Epidermal melanocyte (primary cell): ENCODE measurements around the gene SYMPK.
A peak's percentile ranks its signal among the peaks of the same experiment; 100 is the strongest.

Experiments used
- DNase-seq: peaks from one replicate; pipeline ENCODE4 v3.0.0; 2011; ENCODE audit warnings: low spot score; ENCODE audit not compliant: insufficient read length

SYMPK gene

DNA sequence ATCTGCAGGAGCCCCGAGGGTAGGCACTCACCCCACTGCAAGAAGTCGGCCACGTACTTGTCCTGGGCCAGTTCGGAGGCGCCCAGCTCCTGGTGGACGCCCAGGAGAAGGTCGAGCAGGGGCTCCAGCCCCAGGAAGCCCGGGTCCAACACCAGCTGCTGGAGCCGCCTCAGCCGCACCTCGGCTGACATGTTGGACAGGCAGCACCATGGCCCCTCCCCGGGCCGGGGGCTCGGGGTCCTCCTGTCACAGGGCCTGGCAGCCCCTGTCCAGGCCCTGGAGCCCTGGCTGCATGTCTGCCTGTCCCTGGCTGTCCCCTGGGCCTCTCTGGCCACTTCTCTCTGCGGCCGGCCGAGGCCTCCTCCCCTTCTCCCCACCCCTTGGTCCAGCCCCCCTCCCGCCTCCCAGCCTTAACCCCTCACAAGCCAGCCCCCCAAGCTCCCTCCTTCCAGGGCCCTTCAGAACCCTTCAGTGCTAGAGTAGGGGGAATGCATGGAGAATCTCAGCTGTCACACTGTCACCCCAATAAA is 80.7 kb downstream of the SYMPK start, which contains the start of gene DMPK:
Gene DMPK, minus strand, starts transcription at position 329 of the 530 bp plus-strand sequence. Its CDS starts 138 bp downstream, at position 191.
- DNase-seq, result no peak

- DNase-seq, result no peak
These were observed 81.5 kb downstream of the SYMPK start for GRCh38 chr19:45781214-45782161.

DNA sequence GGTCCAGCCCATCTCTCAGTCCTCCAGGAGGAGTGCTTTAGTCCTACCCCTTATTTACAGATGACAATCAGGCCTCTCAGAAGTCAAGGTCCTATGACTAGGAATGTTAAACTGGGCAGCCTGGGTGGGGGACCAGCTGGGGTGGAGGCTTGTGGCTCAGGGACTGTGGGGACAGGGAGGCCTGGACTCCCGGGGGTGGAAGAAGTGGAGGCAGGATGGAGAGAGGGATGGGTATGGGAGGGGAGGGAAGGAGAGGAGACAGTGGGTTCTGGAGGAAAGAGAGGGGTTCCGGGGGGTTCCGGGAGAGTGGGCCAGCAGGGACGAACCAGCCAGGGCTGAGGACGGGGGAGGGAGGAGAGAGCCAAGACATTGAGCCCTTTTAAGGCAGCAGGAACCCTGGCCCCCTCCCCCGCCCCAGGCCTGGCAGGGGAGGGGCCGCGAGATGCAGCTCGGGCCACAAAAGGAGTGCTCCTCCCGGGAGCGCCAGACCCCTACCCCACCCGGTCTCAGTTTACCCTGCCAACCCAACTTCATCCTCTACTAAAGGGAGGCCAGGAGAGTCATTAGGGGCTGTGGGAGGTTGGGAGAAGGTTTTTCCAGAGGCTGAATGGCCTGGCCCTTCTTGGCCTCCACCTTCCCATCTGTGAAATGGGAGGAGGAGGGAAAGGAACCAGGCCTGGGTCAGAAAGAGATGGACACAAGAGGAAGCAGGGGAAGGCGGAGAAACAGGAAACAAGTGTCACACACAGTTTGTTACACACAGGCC is 82.3 kb downstream of the SYMPK start:
- DNase-seq, result no peak

DNA sequence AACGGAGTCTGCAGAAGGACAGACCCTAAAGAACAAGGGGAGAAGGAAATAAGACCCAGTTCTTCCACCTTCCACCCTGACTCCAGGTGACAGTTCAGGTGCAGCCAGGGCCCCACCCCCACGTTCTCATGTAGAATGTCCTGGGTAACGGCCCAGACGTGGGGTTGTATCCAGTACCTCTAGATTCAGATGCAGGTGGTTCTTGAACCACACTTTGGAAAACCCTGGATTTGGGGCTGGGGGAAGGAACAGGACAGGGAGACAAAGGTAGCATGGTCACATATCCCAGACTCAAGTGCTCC is 82.8 kb downstream of the SYMPK start:
- DNase-seq, result no peak

GRCh38 chr19:45779231-45780145 is 83.5 kb downstream of the SYMPK start:
- no peak for DNase-seq

DNA sequence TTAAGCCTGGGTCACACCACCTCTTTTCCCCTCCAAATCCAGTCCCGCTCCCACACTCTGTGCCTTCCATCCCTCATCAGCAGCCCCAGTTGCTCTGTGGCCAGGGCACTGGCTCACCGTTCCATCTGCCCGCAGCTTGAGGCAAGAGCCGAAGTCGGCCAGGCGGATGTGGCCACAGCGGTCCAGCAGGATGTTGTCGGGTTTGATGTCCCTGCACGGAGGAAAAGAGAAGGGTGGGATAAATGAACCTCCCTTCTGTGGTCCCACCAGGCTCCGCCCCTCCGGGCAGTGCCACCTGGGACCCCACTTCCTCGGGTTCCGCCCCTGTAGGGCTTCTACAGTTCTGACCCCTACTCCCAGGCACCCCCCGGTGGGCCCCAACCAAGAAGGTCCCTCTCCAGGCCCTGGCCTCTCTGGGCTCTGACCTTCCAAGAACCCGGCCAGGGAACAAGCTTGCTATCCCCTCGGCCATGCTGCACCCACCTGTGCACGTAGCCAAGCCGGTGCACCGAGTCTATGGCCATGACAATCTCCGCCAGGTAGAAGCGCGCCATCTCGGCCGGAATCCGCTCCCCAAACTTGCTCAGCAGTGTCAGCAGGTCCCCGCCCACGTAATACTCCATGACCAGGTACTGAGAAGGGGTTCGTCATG is 84.8 kb downstream of the SYMPK start:
- DNase-seq, result no peak

DNA sequence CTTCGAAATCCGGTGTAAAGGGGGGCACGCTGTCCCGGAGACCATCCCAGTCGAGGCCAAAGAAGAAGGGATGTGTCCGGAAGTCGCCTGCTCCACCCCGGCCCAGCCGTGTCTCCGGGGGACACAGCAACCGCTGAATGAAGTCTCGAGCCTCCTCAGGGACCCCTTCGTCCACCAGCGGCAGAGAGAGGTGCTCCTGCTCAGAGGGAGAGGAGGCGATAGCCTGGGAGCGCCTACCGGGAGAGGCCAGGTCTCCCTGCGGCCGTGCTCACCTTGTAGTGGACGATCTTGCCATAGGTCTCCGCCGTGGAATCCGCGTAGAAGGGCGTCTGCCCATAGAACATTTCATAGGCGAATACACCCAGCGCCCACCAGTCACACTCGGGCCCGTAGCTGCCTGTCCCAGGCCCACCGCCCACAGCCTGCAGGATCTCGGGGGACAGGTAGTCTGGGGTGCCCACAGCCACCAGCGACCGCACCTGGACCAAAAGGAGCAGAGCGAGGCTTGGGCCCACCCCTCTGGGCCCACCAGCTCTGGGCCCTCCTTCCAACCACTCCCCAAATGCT is 85.5 kb downstream of the SYMPK start:
- no peak for DNase-seq

- DNase-seq, result no peak
These were observed 88.2 kb downstream of the SYMPK start for GRCh38 chr19:45774765-45775164.

DNA sequence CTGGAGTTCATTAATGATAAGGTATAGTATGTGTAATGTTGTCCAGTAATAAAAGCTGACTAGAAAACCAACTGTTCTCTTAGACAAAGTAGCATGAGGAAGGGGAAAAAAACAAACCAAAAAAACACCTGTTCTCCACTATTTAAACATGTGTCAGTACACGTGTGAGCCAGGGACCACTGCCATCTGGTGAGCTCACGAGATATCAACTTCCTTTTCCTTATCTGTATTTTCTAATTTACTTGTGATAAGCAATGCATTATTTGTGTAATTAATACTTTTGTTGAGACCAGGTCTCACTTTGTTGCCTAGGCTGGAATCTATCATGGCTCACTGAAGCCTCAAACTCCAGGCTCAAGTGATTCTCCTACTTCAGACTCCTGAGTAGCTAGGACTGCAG is 89.6 kb downstream of the SYMPK start:
- no peak for DNase-seq

GRCh38 chr19:45772912-45773311 is 90.0 kb downstream of the SYMPK start:
- DNase-seq, result no peak

DNA sequence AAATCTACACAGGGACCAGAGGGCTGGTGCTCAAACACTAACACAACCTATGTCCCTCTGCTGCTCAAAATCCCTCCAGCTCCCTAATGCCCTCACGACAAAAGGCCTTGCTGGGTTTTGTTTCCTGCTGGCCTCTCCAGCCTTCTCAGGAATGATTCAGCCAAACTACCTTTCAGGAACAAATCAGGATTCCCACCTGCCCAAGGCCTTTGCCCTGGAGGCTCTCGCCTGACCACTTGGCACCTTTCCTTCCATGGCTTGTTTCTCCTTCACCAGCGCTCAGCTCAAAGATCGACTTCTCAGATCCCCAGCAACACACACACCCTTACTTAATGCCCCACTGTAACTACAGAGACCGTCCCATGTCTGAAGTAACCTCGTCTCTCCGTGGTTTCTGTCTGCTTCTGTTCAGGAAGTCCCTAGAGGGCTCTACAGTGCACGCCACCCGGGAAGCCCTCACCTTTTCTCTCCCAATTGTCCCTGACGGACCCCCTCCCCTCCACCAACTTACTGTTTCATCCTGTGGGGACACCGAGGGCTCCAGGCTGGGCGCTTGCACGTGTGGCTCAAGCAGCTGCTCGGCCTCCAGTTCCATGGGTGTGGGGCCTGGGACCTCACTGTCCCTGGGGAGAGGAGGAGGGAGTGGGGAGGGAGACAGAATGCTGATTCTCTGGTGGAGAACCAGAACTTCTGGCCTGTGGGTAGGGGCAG is 90.7 kb downstream of the SYMPK start:
- DNase-seq, result no peak

DNA sequence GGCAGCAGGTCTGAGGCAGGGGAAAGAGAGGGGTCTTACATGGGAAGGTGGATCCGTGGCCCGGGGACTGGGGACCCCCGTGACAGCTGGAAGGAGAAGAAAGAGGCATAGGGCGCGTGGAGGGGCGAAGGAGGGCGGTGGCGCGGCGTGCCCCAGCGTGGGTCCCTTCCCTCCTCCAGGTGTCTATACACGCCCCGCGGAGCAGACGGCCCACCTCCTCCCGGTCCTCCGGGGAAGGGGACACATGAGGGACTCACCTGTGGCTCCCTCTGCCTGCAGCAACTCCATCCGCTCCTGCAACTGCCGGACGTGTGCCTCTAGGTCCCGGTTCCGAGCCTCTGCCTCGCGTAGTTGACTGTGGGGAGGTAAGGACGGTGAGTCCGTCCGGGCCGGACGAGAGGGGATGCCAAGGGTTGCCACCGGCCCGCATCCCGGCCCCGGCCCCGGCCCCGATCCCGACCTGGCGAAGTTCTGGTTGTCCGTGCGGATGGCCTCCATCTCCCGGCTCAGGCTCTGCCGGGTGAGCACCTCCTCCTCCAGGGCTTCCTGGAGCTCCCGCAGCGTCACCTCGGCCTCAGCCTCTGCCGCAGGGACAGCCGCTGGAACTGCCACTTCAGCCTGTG is 91.5 kb downstream of the SYMPK start:
- no peak for DNase-seq

- DNase-seq, result peak; percentile 99
These were observed 92.5 kb downstream of the SYMPK start for GRCh38 chr19:45770192-45771101.

GRCh38 chr19:45769821-45770191 is 93.1 kb downstream of the SYMPK start:
- DNase-seq, result no peak

GRCh38 chr19:45768984-45769782 is 93.8 kb downstream of the SYMPK start, which contains the start of gene SIX5:
Gene SIX5, minus strand, starts transcription at chr19:45769252. Its CDS starts 408 bp downstream, at chr19:45768844.
- DNase-seq, result peak; percentile 96

DNA sequence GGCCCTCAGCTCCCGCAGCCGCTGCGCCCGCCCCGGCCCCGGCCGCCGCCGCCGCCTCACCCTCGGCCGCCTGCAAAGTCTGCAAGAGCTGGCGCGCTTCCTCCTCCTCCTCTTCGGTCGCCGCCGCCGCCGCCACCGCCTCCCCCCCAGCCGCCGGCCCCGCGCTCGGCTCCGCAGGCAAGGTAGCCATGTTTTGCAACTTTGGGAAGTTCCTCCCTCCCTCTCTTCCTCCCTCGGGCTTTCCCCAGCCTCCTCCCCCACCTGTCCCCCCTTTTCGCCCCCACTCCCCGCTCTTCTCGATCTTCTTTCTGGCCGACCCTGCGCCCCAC is 94.3 kb downstream of the SYMPK start:
- no peak for DNase-seq

GRCh38 chr19:45767881-45768654 is 94.9 kb downstream of the SYMPK start:
- no peak for DNase-seq
